H1 (cell line): Measurements from ENCODE around the gene RAB41. TPM values are rescaled to one million over a fixed set of nuclear protein-coding genes. Genes with fewer than 3 reads are reported as not detected.

ENCODE experiments used
- CTBP2 ChIP-seq: IDR thresholded peaks from 2 replicates; pipeline ENCODE4 v1.7.0; 2011; ENCODE audit warnings: borderline replicate concordance, mild to moderate bottlenecking, moderate library complexity, mixed read lengths, low read length; ENCODE audit not compliant: insufficient read depth, insufficient read length
- KDM1A ChIP-seq: fragments of 200-600, 300-600 bp; sonication (generic); IDR thresholded peaks from 2 replicates; pipeline ENCODE4 v1.7.1; 2016; ENCODE audit warnings: mild to moderate bottlenecking, low read length, borderline replicate concordance
- MAFK ChIP-seq: IDR thresholded peaks from 2 replicates; pipeline ENCODE4 v1.6.1; 2012; ENCODE audit warnings: low read depth, mild to moderate bottlenecking, improper control_type of control experiment, low read length
- polyA plus RNA-seq, 7 experiments: library from polyadenylated mRNA; depleted of rRNA in 3 of 7; stranded (reverse) in 5 of 7; unstranded in 2 of 7; fragments of >200 nt in 5 of 7; fragments of 200-250 nt in 2 of 7; gene quantifications; 1 replicate in 5 of 7; 2 replicates in 1 of 7; 4 replicates in 1 of 7; pipeline versions ENCODE4 v1.2.1 to v1.2.3, GENCODE V29; 2011 to 2013; ENCODE audit warnings: missing spikeins in 2 of 7, mixed read lengths in 2 of 7
- total RNA-seq: library from RNA; stranded (reverse); fragmentation: NEBNext Ultra II Directional; extraction: Animal tissue kit (Norgen Biotek cat#: 25700); gene quantifications from 2 replicates; pipeline ENCODE4 v1.2.1, GENCODE V29; 2021
- TF ChIP-seq, protein P1 (sequence below), 3 experiments: IDR thresholded peaks; 1 replicate in 2 of 3; 2 replicates in 1 of 3; pipeline versions ENCODE4 v1.5.1 to v1.6.1; 2011; ENCODE audit warnings: low read length in 3 of 3, mild to moderate bottlenecking in 3 of 3, inconsistent platforms in 2 of 3, low read depth in 1 of 3, moderate library complexity in 1 of 3; ENCODE audit not compliant: insufficient read depth in 1 of 3; ENCODE audit errors: control extremely low read depth in 1 of 3
- TF ChIP-seq, protein P2 (sequence below): IDR thresholded peaks from 2 replicates; pipeline ENCODE4 v1.6.1; 2011; ENCODE audit warnings: low read depth, mild to moderate bottlenecking, low read length; ENCODE audit not compliant: insufficient read depth

RAB41 gene
- total and polyA plus RNA-seq, 2 of the 8 experiments (the other 6 are each of a cell fraction or from before 2014, with no cell fraction given), result not detected

DNA sequence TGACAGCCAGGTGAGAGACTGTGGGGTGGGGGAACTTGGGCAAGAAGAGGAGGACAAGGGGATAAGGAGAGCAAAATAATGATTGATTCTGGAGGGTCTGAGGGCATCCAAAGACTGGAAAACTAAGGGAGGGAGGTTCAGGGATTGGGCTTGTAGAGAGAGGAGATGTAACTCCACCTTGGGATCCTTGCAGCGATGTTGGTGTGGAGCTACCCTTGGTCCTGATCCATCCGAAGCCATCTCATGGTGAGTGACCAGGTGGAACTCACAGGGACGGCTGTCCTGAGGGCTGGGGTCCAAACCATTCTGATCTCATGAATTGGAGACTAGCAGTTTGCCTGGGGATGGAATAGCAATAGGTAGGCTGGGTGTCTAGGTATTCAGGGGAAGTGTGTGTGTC lies 1.4 kb upstream of the RAB41 start (continued):
- TF ChIP-seq, protein P1, sequence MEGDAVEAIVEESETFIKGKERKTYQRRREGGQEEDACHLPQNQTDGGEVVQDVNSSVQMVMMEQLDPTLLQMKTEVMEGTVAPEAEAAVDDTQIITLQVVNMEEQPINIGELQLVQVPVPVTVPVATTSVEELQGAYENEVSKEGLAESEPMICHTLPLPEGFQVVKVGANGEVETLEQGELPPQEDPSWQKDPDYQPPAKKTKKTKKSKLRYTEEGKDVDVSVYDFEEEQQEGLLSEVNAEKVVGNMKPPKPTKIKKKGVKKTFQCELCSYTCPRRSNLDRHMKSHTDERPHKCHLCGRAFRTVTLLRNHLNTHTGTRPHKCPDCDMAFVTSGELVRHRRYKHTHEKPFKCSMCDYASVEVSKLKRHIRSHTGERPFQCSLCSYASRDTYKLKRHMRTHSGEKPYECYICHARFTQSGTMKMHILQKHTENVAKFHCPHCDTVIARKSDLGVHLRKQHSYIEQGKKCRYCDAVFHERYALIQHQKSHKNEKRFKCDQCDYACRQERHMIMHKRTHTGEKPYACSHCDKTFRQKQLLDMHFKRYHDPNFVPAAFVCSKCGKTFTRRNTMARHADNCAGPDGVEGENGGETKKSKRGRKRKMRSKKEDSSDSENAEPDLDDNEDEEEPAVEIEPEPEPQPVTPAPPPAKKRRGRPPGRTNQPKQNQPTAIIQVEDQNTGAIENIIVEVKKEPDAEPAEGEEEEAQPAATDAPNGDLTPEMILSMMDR (IDR thresholded peaks at IDR 0.05; ENCODE audit: control extremely low read depth in 1 of 3, insufficient read depth in 1 of 3, low read depth in 1 of 3, low read length in 3 of 3), result no peak
- TF ChIP-seq, protein P2, sequence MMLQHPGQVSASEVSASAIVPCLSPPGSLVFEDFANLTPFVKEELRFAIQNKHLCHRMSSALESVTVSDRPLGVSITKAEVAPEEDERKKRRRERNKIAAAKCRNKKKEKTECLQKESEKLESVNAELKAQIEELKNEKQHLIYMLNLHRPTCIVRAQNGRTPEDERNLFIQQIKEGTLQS, result no peak
- no peak for TF ChIP-seq MAFK
- TF ChIP-seq KDM1A, result no peak
- TF ChIP-seq CTBP2, result no peak
- TF ChIP-seq, all 59 proteins: peak for 0
